Measurements from ENCODE around the gene NFKB2.

Gene NFKB2

DNA sequence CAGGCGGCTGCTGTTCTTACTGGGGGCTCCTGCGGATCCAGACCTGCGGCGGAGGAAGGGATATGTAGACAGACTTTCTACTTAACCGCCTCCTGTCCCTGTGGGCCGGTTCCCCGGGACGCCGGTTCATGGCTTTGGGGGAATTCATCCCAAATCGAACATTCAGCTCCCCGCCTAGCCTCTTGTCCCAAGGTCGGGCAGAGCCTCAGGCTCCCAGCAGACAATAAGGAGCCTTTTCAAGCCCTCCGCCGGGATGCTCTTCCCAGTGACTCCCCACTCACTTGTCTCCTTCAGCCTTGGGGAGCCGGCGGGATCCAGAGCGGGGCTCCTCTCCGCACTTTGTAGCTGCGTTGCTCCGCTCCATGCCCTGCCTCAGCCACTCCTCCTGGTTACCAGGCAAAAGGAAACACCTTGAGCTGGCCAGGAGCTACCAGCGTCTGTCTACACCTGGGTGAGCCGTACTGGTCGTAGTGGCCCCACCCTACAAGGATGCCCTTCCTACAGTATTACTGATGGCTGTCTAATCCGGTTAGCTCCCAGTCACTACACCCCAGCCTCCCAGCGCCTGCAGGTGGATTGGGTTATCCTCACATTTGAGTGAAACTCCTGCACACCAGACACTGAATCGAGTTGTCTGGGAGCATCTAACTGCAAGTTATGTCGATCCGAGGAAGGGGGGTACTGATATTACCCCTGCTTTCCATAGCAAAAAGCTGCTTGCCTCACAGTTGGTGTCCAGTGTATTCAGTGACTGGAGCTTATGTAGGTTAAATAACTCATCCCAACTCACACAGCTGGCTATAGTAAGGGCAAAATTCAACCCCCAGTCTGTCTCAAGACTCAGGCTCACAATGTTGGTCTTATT, 55.8 kb downstream of the NFKB2 start, which contains the start of gene C10orf95:
C10orf95 (minus strand) TSS at position 439 of the 865 bp plus-strand sequence. CDS start 450 bp downstream, outside the sequence.
- DNase-seq (ENCODE audit: low spot score), result peak; percentile 45

All from SW480 (cell line).